Measurements from ENCODE around the gene INA. TPM values are rescaled to one million over a fixed set of nuclear protein-coding genes. Genes with fewer than 3 reads are reported as not detected.

INA gene
- polyA plus RNA-seq, 3 donors: not detected

- Histone ChIP-seq H3K9ac (ENCODE audit: insufficient read depth, low read length, poor library complexity, severe bottlenecking) (no peak overlapping the region), H3K9me3 (replicated peaks in 1 of 2; ENCODE audit: control insufficient read depth in 1 of 2, insufficient read depth in 1 of 2, low read length in 2 of 2) (no peaks in the 10 kb centered on the region), H3K27ac (ENCODE audit: low read depth in 1 of 2, low read length in 2 of 2) (no peak overlapping the region), H3K79me2 (ENCODE audit: insufficient read depth, low read length) (no peaks in the 10 kb centered on the region), H3K27me3 (ENCODE audit: control insufficient read depth in 2 of 2, insufficient read depth in 2 of 2, low read length in 2 of 2) (no peaks in the 10 kb centered on the region), H3K4me3 (replicated peaks in 1 of 3; ENCODE audit: low read depth in 2 of 3, low read length in 3 of 3) (no peak overlapping the region), H3K36me3 (replicated peaks in 1 of 2; ENCODE audit: control insufficient read depth in 1 of 2, insufficient read depth in 2 of 2, low read length in 2 of 2) (peaks cover 20 to 66% of the 10 kb centered on the region in 2 donors), H3K4me2 (replicated peaks; ENCODE audit: extremely low read depth, low read length, poor library complexity, severe bottlenecking) (no peak overlapping the region), H2AFZ (ENCODE audit: insufficient read depth, low read depth, low read length, poor library complexity, severe bottlenecking) (no peak overlapping the region), H4K20me1 (ENCODE audit: insufficient read depth, low read length) (no peaks in the 10 kb centered on the region), H3K4me1 (ENCODE audit: control insufficient read depth in 1 of 2, insufficient read depth in 2 of 2, low read length in 2 of 2) (no peaks in the 10 kb centered on the region)
- Mint-ChIP-seq H3K27ac (no peak overlapping the region), H3K4me3 (no peak overlapping the region), H3K27me3 (ENCODE audit: low read depth in 3 of 3) (peaks cover 0 to 2% (median 0%) of the 10 kb centered on the region in 3 donors), H3K4me1 (no peaks in the 10 kb centered on the region), H3K9me3 (peaks cover 0 to 2% (median 0%) of the 10 kb centered on the region in 7 donors), H3K36me3 (peaks cover 33 to 45% of the 10 kb centered on the region in 2 donors)
- no peak for DNase-seq
- intact Hi-C loops (cut with micrococcal nuclease): no loop called here
- TF ChIP-seq CTCF (IDR thresholded peaks at IDR 0.05): no peak
Measured at GRCh38 chr10:103316087-103316486, 39.1 kb downstream of the INA start.

- Mint-ChIP-seq H3K4me3 (no peak overlapping the region), H3K4me1 (peaks cover 4% of the 10 kb centered on the region), H3K27ac (no peak overlapping the region), H3K36me3 (peaks cover 37 to 74% of the 10 kb centered on the region in 2 donors), H3K9me3 (no peaks in the 10 kb centered on the region), H3K27me3 (ENCODE audit: low read depth in 3 of 3) (peaks cover 0 to 2% (median 0%) of the 10 kb centered on the region in 3 donors)
- H3K4me3 ChIP-seq (replicated peaks in 1 of 3; ENCODE audit: low read depth in 2 of 3, low read length in 3 of 3): no peak overlapping the region
- H3K79me2 ChIP-seq (ENCODE audit: insufficient read depth, low read length): no peaks in the 10 kb centered on the region
- H4K20me1 ChIP-seq (ENCODE audit: insufficient read depth, low read length): no peaks in the 10 kb centered on the region
- intact Hi-C loops (cut with micrococcal nuclease): no loop called here
- no peak overlapping the region for H3K9ac ChIP-seq (ENCODE audit: insufficient read depth, low read length, poor library complexity, severe bottlenecking)
- no peak overlapping the region for H3K4me2 ChIP-seq (replicated peaks; ENCODE audit: extremely low read depth, low read length, poor library complexity, severe bottlenecking)
- H3K36me3 ChIP-seq (replicated peaks in 1 of 2; ENCODE audit: control insufficient read depth in 1 of 2, insufficient read depth in 2 of 2, low read length in 2 of 2): peaks cover 23 to 74% of the 10 kb centered on the region in 2 donors
- no peak for DNase-seq
- 70% methylated on average over 2 of the region's 7 CpGs for WGBS (ENCODE audit: insufficient coverage)
- H3K27me3 ChIP-seq (ENCODE audit: control insufficient read depth in 2 of 2, insufficient read depth in 2 of 2, low read length in 2 of 2): no peaks in the 10 kb centered on the region
- TF ChIP-seq CTCF (IDR thresholded peaks at IDR 0.05): no peak
- no peak overlapping the region for H2AFZ ChIP-seq (ENCODE audit: insufficient read depth, low read depth, low read length, poor library complexity, severe bottlenecking)
- no peak overlapping the region for H3K27ac ChIP-seq (ENCODE audit: low read depth in 1 of 2, low read length in 2 of 2)
- H3K9me3 ChIP-seq (replicated peaks in 1 of 2; ENCODE audit: control insufficient read depth in 1 of 2, insufficient read depth in 1 of 2, low read length in 2 of 2): no peaks in the 10 kb centered on the region
- no peaks in the 10 kb centered on the region for H3K4me1 ChIP-seq (ENCODE audit: control insufficient read depth in 1 of 2, insufficient read depth in 2 of 2, low read length in 2 of 2)
Measured at GRCh38 chr10:103327906-103328305, 51.0 kb downstream of the INA start.
